ENCODE measurements around the gene ERLIN1.
A peak's percentile ranks its signal among the peaks of the same experiment; 100 is the strongest.

The ERLIN1 gene

DNA sequence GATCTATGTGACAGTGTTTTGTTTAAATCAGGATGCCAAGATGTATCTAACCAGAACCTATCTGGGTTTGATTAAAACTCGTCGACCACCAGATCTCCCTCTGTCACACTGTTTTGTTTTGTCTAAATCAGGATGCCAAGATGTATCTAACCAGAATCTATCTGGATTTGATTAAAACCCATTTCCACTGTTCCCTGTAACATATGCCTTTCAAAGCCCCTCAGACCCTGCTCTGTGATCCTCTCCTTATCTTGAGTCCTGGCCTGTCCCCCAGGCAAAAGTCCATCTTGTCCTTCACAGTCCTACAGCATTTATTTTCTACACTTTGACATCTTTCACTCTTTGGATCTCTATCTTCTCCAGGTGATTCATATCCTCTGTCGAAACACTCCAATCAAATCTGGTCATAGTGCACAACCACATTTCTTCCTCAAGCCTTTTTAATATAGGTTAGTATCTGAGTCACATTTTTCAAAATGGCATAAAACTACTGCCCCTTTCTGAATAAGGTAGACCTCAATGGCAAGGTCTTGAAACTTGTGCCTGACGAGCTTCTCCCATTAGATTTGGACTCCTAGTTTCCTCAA lies 32.5 kb downstream of the ERLIN1 start:
- H4K20me1 ChIP-seq (ENCODE audit: insufficient read depth, low read length): peaks cover 22% of the 10 kb centered on the region
- no peak for DNase-seq
- H3K9ac ChIP-seq (ENCODE audit: low read depth, low read length): no peak overlapping the region
- H3K4me3 ChIP-seq (ENCODE audit: low read depth in 1 of 2, low read length in 2 of 2): no peak overlapping the region
- no peak overlapping the region for H2AFZ ChIP-seq (ENCODE audit: low read depth, low read length)
- H3K79me2 ChIP-seq (ENCODE audit: insufficient read depth, low read length): peaks cover 14% of the 10 kb centered on the region
- no peak for TF ChIP-seq EZH2 (IDR thresholded peaks at IDR 0.05; ENCODE audit: borderline replicate concordance, low read depth, low read length, severe bottlenecking)
- TF ChIP-seq, protein P1, sequence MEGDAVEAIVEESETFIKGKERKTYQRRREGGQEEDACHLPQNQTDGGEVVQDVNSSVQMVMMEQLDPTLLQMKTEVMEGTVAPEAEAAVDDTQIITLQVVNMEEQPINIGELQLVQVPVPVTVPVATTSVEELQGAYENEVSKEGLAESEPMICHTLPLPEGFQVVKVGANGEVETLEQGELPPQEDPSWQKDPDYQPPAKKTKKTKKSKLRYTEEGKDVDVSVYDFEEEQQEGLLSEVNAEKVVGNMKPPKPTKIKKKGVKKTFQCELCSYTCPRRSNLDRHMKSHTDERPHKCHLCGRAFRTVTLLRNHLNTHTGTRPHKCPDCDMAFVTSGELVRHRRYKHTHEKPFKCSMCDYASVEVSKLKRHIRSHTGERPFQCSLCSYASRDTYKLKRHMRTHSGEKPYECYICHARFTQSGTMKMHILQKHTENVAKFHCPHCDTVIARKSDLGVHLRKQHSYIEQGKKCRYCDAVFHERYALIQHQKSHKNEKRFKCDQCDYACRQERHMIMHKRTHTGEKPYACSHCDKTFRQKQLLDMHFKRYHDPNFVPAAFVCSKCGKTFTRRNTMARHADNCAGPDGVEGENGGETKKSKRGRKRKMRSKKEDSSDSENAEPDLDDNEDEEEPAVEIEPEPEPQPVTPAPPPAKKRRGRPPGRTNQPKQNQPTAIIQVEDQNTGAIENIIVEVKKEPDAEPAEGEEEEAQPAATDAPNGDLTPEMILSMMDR (IDR thresholded peaks at IDR 0.05; ENCODE audit: borderline replicate concordance, extremely low read depth, low read length, poor library complexity, severe bottlenecking): no peak
- H3K36me3 ChIP-seq (ENCODE audit: insufficient read depth, low read length): peaks cover 86% of the 10 kb centered on the region
- ATAC-seq (ENCODE audit: insufficient read depth, low read depth): no peak
- no peaks in the 10 kb centered on the region for H3K27me3 ChIP-seq (ENCODE audit: insufficient read depth, low read length, poor library complexity)
- H3K9me3 ChIP-seq (ENCODE audit: insufficient read depth, low read length, severe bottlenecking): no peaks in the 10 kb centered on the region
- H3K4me1 ChIP-seq (ENCODE audit: insufficient read depth, low read length): no peaks in the 10 kb centered on the region
- no peak overlapping the region for H3K4me2 ChIP-seq (ENCODE audit: insufficient read depth, low read length)
- no peak overlapping the region for H3K27ac ChIP-seq (ENCODE audit: low read length)

DNA sequence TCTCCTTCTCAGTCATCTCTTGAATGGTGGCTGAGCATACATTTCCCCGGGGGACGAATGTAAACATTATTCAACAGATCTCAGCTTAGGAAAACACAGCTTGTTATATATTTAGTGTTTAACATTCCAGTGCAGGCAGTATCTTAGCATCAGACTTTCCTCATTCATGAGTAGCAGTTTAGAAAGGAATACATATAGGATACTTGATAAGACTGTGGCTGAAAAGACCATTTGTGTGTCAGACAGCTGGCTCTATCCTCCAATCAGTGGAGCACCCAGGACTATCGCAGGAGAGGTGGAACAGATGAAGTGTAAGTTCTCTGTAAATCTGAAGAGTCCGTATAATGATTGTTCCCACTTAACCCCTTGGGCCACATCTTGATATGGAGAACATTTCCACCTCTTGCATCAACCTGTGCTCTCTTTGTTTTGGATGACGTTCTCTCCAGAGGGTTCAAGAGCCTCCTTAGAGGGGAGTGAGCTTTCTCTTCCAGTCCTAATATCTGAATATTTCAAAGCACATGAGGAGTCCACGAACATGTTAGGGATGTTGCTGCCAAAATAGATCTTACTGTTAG lies 34.0 kb downstream of the ERLIN1 start:
- TF ChIP-seq EZH2 (IDR thresholded peaks at IDR 0.05; ENCODE audit: borderline replicate concordance, low read depth, low read length, severe bottlenecking): no peak
- TF ChIP-seq, protein P1 (IDR thresholded peaks at IDR 0.05; ENCODE audit: borderline replicate concordance, extremely low read depth, low read length, poor library complexity, severe bottlenecking): no peak
- H3K9ac ChIP-seq (ENCODE audit: low read depth, low read length): no peak overlapping the region
- no peak for ATAC-seq (ENCODE audit: insufficient read depth, low read depth)
- H2AFZ ChIP-seq (ENCODE audit: low read depth, low read length): no peak overlapping the region
- H3K4me3 ChIP-seq (ENCODE audit: low read depth in 1 of 2, low read length in 2 of 2): no peak overlapping the region
- no peaks in the 10 kb centered on the region for H3K4me1 ChIP-seq (ENCODE audit: insufficient read depth, low read length)
- H3K4me2 ChIP-seq (ENCODE audit: insufficient read depth, low read length): no peak overlapping the region
- no peak overlapping the region for H3K27ac ChIP-seq (ENCODE audit: low read length)
- peaks cover 13% of the 10 kb centered on the region for H4K20me1 ChIP-seq (ENCODE audit: insufficient read depth, low read length)
- peaks cover under 1% of the 10 kb centered on the region; the same call in 1 of the 2 replicates for H3K79me2 ChIP-seq (ENCODE audit: insufficient read depth, low read length)
- H3K27me3 ChIP-seq (ENCODE audit: insufficient read depth, low read length, poor library complexity): no peaks in the 10 kb centered on the region
- H3K9me3 ChIP-seq (ENCODE audit: insufficient read depth, low read length, severe bottlenecking): no peaks in the 10 kb centered on the region
- DNase-seq: no peak
- peaks cover 71% of the 10 kb centered on the region for H3K36me3 ChIP-seq (ENCODE audit: insufficient read depth, low read length)

DNA sequence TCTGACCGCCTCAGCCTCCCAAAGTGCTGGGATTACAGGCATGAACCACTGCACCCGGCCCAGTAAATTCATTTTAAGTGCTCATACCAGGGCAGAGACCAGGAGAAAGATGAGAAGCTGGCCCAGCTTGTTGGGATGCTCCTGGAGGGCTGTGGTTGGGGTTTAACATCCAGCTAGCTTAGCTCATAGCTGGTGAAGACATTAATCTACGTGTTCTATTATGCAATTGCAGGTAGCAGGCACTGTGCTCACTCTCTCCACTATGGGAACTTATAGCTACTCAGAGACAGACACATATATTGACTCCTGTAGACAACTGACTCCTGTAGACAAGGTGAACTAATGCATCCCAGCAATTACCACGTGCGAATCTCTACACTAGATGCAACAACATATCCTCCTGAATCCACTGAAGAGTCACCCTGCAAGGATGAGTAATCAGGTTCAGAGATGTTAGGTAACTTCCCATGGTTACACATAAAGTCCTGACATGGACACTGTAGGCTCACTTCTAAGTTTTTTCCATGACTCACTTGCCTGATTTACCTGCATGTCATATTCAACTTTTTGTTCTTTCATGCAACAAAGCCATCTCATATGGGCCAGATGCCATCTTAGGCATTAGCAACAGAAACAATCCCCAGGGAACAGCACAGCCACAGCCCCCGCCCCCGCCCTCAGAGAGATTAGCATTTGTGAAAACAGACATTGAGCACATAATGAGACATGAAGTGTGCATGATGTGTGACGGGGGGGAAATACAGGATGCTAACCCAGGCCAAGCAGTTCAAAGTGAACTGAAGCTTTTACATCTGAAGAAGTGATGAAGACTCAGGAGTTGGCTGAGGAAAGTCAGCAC lies 37.2 kb downstream of the ERLIN1 start:
- H3K9ac ChIP-seq (ENCODE audit: low read depth, low read length): no peak overlapping the region

More for the DNA sequence above, 37.2 kb downstream of the ERLIN1 start:
- Histone ChIP-seq H3K79me2 (ENCODE audit: insufficient read depth, low read length) (no peaks in the 10 kb centered on the region), H3K4me2 (ENCODE audit: insufficient read depth, low read length) (no peak overlapping the region), H3K36me3 (ENCODE audit: insufficient read depth, low read length) (peaks cover 42% of the 10 kb centered on the region), H3K4me1 (ENCODE audit: insufficient read depth, low read length) (no peaks in the 10 kb centered on the region), H3K9me3 (ENCODE audit: insufficient read depth, low read length, severe bottlenecking) (no peaks in the 10 kb centered on the region), H2AFZ (ENCODE audit: low read depth, low read length) (no peak overlapping the region), H3K4me3 (ENCODE audit: low read depth in 1 of 2, low read length in 2 of 2) (no peak overlapping the region), H3K27ac (ENCODE audit: low read length) (no peak overlapping the region), H3K27me3 (ENCODE audit: insufficient read depth, low read length, poor library complexity) (no peaks in the 10 kb centered on the region), H4K20me1 (ENCODE audit: insufficient read depth, low read length) (peaks cover 9% of the 10 kb centered on the region; the same call in 1 of the 2 replicates)
- no peak for TF ChIP-seq EZH2 (IDR thresholded peaks at IDR 0.05; ENCODE audit: borderline replicate concordance, low read depth, low read length, severe bottlenecking)
- TF ChIP-seq, protein P1 (IDR thresholded peaks at IDR 0.05; ENCODE audit: borderline replicate concordance, extremely low read depth, low read length, poor library complexity, severe bottlenecking): no peak
- no peak for DNase-seq
- ATAC-seq (ENCODE audit: insufficient read depth, low read depth): peak; percentile 19; the same call in 1 of the 3 replicates

All from DND-41 (cell line).